Sigmoid colon (tissue), 7 donors: ENCODE data around the gene MOV10L1. TPM values are rescaled to one million over a fixed set of nuclear protein-coding genes. Genes with fewer than 3 reads are reported as not detected.
"Not testable (repeated sequence)": the region's sequence is repeated elsewhere in the genome, so short reads cannot be mapped to it uniquely, and the experiment has no call there.

Source experiments
- DNase-seq: peaks from one replicate; pipeline ENCODE4 v3.0.0-alpha.2; 2019
- H3K27ac ChIP-seq, 4 donors: fragments of 200-600 bp; sonication (generic); one replicate each; pipeline ENCODE4 v1.5.1; 2016 to 2019; ENCODE audit warnings: mild to moderate bottlenecking in 1 of 4
- H3K27me3 ChIP-seq, 3 donors: fragments of 200-600 bp; sonication (generic); one replicate each; pipeline ENCODE4 v1.5.1; 2019; ENCODE audit warnings: mild to moderate bottlenecking in 1 of 3
- H3K36me3 ChIP-seq, 4 donors: fragments of 200-600 bp; sonication (generic); one replicate each; pipeline ENCODE4 v1.5.1; 2016 to 2019
- H3K4me1 ChIP-seq, 4 donors: fragments of 200-600 bp; sonication (generic); one replicate each; pipeline ENCODE4 v1.5.1; 2017 to 2019
- H3K4me3 ChIP-seq, 4 donors: fragments of 200-600 bp; sonication (generic); one replicate each; pipeline ENCODE4 v1.5.1; 2017 to 2019; ENCODE audit warnings: mild to moderate bottlenecking in 2 of 4, moderate library complexity in 1 of 4
- H3K9me3 ChIP-seq, 4 donors: fragments of 200-600 bp in 3 of 4; sonication (generic) in 3 of 4; one replicate each; pipeline versions ENCODE4 v1.5.1 to v1.6.1; 2013 to 2019
- CTCF ChIP-seq, 4 experiments: fragments of 450-650 bp in 3 of 4; fragments of 200-600 bp in 1 of 4; IDR thresholded peaks; one replicate each; pipeline ENCODE4 v1.5.1; 2016 to 2019; ENCODE audit warnings: antibody characterized with exemption in 4 of 4, mild to moderate bottlenecking in 3 of 4, moderate library complexity in 2 of 4
- EP300 ChIP-seq, 4 donors: sonication (generic); formaldehyde crosslinking; IDR thresholded peaks; one replicate each; pipeline ENCODE4 v1.6.1; 2017; ENCODE audit warnings: antibody characterized with exemption in 4 of 4
- POLR2A ChIP-seq, 2 donors: fragments of 450-650 bp; IDR thresholded peaks; one replicate each; pipeline ENCODE4 v1.6.1; 2016; ENCODE audit warnings: antibody characterized with exemption in 2 of 2, mild to moderate bottlenecking in 2 of 2, moderate library complexity in 2 of 2
- POLR2AphosphoS5 ChIP-seq, 4 donors: sonication (generic); formaldehyde crosslinking; IDR thresholded peaks; one replicate each; pipeline ENCODE4 v1.6.1; 2017; ENCODE audit warnings: antibody characterized with exemption in 4 of 4
- WGBS, 2 donors: extraction: QIAGEN DNeasy Blood & Tissue Kit; methylation state at CpG; one replicate each; pipeline ENCODE4 v1.1.7; 2013; 5-methylcytosine and 5-hydroxymethylcytosine counted together
- intact Hi-C: fragments of 100-400 bp; cut with DNase I; formaldehyde crosslinking; loops from one replicate; pipeline ENCODE4 v1.15.1; 2023
- polyA plus RNA-seq, 3 donors: library from polyadenylated mRNA; stranded (reverse); fragments of 200-250 nt; gene quantifications; one replicate each; pipeline ENCODE4 v1.2.3, GENCODE V29; 2013
- total RNA-seq, 4 donors: library from RNA; depleted of rRNA; stranded (reverse); fragments of >200 nt; gene quantifications; one replicate each; pipeline ENCODE4 v1.1.0, GENCODE V29; 2016
- donor health status: healthy with polysubstance abuse.
- donor health status: Bipolar disorder and iron deficiency.
- donor health status: healthy.

Gene MOV10L1
- total and polyA plus RNA-seq, 7 donors, result 0.47 to 5.6 (median 1.8) TPM; not detected in 2

DNA sequence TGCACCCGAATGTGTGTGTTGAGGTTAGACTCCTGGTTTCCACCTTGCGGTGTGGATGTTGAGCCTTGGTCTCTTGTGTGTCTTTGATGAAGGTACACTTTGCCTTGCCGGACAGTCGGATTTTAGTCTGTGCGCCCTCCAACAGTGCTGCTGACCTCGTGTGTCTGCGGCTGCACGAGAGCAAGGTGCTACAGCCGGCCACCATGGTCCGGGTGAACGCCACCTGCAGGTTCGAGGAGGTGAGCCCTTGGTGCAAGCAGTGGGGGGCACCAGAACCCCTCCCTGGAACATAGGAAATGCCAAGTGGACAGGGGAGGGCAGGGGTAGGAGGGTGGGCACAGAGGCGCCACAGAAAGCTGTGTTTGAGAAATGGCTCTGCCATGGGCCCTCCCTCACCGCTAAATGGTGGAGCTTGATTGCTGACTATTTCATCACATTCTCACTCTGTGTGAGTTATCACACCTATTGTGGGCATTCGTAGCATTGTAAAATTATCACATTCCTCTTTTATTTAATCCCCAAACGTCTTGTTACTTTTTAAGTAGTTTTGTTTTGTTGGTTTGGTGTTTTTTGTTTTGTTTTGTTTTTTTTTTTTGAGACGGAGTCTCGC lies 54.3 kb downstream of the MOV10L1 start:
- intact Hi-C loops, result no loop called here
- TF ChIP-seq EP300 (IDR thresholded peaks at IDR 0.05) (no peak), POLR2AphosphoS5 (IDR thresholded peaks at IDR 0.05) (no peak), POLR2A (IDR thresholded peaks at IDR 0.05) (no peak), CTCF (IDR thresholded peaks at IDR 0.05) (no peak)
- no peaks in the 10 kb centered on the region for H3K36me3 ChIP-seq
- WGBS, 2 donors, result 73 to 87% methylated on average over 18 of the region's 18 CpGs
- DNase-seq, result no peak
- H3K4me1 ChIP-seq, result peaks cover 0 to 6% (median 2%) of the 10 kb centered on the region in 4 donors
- H3K9me3 ChIP-seq, result no peaks in the 10 kb centered on the region
- H3K27me3 ChIP-seq, result no peaks in the 10 kb centered on the region
- H3K27ac ChIP-seq, result no peak overlapping the region
- H3K4me3 ChIP-seq, result no peak overlapping the region

DNA sequence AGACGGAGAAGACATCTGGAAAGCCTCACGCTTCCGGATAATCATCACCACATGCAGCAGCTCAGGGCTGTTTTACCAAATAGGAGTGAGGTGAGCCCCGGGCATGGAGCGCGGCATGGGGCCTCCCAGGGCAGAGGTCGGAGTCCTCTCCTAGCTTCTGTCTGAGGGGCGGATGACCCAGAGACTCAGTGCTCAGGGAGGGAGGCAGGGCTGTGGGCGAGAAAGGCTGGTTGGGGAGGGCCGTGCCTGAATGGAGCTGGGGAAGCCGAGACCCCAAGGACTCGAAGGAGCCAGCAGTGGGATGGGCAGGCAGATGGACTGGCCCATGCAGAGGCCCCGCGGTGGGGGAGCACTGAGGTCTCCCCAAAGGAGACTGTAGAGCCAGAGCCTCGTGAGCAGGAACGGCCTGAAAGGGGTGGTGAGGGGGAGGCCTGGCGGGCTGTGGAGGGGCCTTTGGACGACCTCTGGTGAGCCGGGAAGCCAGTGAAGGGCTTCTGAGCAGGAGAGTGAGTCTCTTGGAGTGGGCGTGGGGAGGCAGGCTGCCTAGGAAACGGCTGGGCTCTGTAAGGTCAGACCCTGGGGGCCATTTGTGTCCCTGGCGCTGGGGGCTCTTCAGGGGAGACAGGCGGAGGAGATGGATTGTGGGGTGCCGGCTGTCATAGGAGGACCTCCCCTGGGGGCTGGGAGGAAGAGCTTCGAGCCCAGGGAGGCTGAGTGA lies 56.1 kb downstream of the MOV10L1 start:
- H3K36me3 ChIP-seq, result no peaks in the 10 kb centered on the region
- intact Hi-C loops, result loop anchor here (2.0 kb wide), 1 partner anchor 65 kb away; no protein-coding TSS in a partner anchor
- 52 to 73% methylated on average over 25 of the region's 25 CpGs for WGBS, 2 donors
- DNase-seq, result no peak
- H3K4me1 ChIP-seq, result peaks cover 0 to 6% (median 2%) of the 10 kb centered on the region in 4 donors
- no peak for TF ChIP-seq POLR2A (IDR thresholded peaks at IDR 0.05)
- TF ChIP-seq CTCF (IDR thresholded peaks at IDR 0.05), result no peak
- TF ChIP-seq POLR2AphosphoS5 (IDR thresholded peaks at IDR 0.05), result no peak
- no peak for TF ChIP-seq EP300 (IDR thresholded peaks at IDR 0.05)
- no peaks in the 10 kb centered on the region for H3K27me3 ChIP-seq
- H3K4me3 ChIP-seq, result no peak overlapping the region
- no peak overlapping the region for H3K27ac ChIP-seq
- no peaks in the 10 kb centered on the region for H3K9me3 ChIP-seq

DNA sequence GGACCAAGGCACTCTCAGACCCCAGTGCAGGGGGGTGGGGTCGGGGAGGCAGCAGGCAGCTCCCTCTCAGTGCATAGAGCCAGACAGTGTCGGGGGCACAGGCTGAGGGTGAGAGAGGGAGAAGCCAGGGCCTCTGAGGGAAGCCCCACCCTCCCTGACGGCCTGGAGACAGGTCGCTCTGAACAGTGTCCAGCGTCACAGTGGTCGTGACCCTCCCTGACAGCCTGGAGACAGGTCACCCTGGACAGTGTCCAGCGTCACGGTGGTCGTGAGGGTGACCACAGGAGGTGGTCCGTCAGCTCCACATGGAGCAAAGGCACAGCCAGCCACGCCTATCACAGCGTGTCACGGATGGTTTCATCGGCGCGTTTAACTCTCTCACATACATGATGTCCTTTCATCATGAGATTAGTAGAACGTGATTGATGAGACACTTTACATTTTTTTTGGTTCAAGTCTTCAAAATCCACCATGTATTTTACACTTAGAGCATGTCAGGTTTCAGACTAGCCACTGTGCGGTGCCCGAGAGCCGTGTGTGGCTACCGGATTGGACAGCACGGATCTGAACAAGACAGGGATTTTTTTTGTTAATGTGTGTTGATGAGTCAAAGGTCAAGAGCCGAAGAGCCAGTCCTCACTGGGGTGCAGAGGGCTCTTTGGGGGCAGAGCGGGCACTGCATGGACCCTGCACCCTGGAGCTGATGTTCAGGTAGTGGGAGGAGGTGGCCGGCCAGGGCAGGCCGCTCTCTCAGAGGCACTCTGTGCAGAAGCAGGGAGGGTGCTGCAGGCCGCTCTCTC lies 56.8 kb downstream of the MOV10L1 start:
- peak; percentile 81 for DNase-seq
- no peak overlapping the region for H3K4me3 ChIP-seq

DNA sequence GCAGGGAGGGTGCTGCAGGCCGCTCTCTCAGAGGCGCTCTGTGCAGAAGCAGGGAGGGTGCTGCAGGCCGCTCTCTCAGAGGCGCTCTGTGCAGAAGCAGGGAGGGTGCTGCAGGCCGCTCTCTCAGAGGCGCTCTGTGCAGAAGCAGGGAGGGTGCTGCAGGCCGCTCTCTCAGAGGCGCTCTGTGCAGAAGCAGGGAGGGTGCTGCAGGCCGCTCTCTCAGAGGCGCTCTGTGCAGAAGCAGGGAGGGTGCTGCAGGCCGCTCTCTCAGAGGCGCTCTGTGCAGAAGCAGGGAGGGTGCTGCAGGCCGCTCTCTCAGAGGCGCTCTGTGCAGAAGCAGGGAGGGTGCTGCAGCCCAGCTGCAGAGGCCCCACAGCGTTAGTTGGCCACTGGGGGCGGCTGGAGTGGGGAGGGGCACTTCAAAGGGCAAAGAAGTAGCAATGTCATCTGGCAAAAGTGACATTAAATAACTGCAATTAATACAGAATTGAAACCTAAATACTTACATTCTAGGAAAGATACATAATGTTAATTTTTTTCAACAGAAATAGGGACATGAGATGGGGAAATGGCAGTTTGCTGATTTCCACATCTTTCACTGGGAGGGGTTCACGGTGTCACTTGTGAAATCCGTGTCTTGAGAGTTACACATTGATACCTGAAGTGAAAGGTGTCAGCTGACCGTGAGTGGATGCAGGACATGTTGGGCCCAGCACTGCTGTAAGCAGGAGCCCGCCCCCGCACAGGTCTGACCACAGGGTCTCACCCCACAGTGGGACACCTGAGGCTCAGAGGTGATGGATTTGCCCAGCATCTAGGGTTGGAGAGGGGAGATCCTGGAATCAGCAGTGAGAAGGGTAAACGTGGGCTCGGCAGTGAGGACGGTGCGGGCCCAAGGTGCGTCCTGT lies 57.7 kb downstream of the MOV10L1 start:
- DNase-seq, result not testable (repeated sequence)
- 78 to 88% methylated on average over 16 of the region's 26 CpGs for WGBS, 2 donors

More for the DNA sequence above, 56.8 kb downstream of the MOV10L1 start:
- H3K36me3 ChIP-seq, result no peaks in the 10 kb centered on the region
- TF ChIP-seq POLR2A (IDR thresholded peaks at IDR 0.05), result no peak
- peak; percentile 75 to 82 (median 78) for TF ChIP-seq CTCF (IDR thresholded peaks at IDR 0.05)
- intact Hi-C loops, result loop anchor here (2.0 kb wide), 1 partner anchor 64 kb away; no protein-coding TSS in a partner anchor
- H3K27me3 ChIP-seq, result no peaks in the 10 kb centered on the region
- H3K9me3 ChIP-seq, result no peaks in the 10 kb centered on the region
- H3K27ac ChIP-seq, result no peak overlapping the region
- WGBS, 2 donors, result 30 to 60% methylated on average over 27 of the region's 27 CpGs
- peaks cover 0 to 6% (median 2%) of the 10 kb centered on the region in 4 donors for H3K4me1 ChIP-seq

More for the DNA sequence above, 57.7 kb downstream of the MOV10L1 start:
- H3K36me3 ChIP-seq, H3K27me3 ChIP-seq, H3K27ac ChIP-seq, H3K4me3 ChIP-seq, H3K9me3 ChIP-seq, H3K4me1 ChIP-seq: not testable (repeated sequence)
- intact Hi-C loops, result loop anchor here (2.0 kb wide), 1 partner anchor 63 kb away; no protein-coding TSS in a partner anchor
